ENCODE measurements around the gene ABHD3.
"Not testable (repeated sequence)": the region's sequence is repeated elsewhere in the genome, so short reads cannot be mapped to it uniquely, and the experiment has no call there.

The ABHD3 gene

GRCh38 chr18:21693322-21693721, 11.3 kb downstream of the ABHD3 start:
- Histone ChIP-seq H3K36me3 (ENCODE audit: control insufficient read depth, insufficient read depth, low read length) (peaks cover 2% of the 10 kb centered on the region), H3K4me1 (ENCODE audit: control insufficient read depth, insufficient read depth, low read length) (no peaks in the 10 kb centered on the region), H3K27me3 (ENCODE audit: control insufficient read depth, insufficient read depth, low read length) (no peaks in the 10 kb centered on the region), H3K9ac (ENCODE audit: low read length) (no peak overlapping the region), H3K4me3 (ENCODE audit: low read length) (no peak overlapping the region), H3K27ac (ENCODE audit: low read depth, low read length) (no peak overlapping the region)

GRCh38 chr18:21689736-21690135, 14.8 kb downstream of the ABHD3 start:
- no peak overlapping the region for H3K9ac ChIP-seq (ENCODE audit: low read length)
- no peak overlapping the region for H3K27ac ChIP-seq (ENCODE audit: low read depth, low read length)
- H3K36me3 ChIP-seq (ENCODE audit: control insufficient read depth, insufficient read depth, low read length): peaks cover 2% of the 10 kb centered on the region
- no peak overlapping the region for H3K4me3 ChIP-seq (ENCODE audit: low read length)
- no peaks in the 10 kb centered on the region for H3K27me3 ChIP-seq (ENCODE audit: control insufficient read depth, insufficient read depth, low read length)
- H3K4me1 ChIP-seq (ENCODE audit: control insufficient read depth, insufficient read depth, low read length): no peaks in the 10 kb centered on the region

- Histone ChIP-seq H3K4me1 (ENCODE audit: control insufficient read depth, insufficient read depth, low read length) (no peaks in the 10 kb centered on the region), H3K9ac (ENCODE audit: low read length) (no peak overlapping the region), H3K27me3 (ENCODE audit: control insufficient read depth, insufficient read depth, low read length) (no peaks in the 10 kb centered on the region), H3K36me3 (ENCODE audit: control insufficient read depth, insufficient read depth, low read length) (no peaks in the 10 kb centered on the region), H3K4me3 (ENCODE audit: low read length) (no peak overlapping the region), H3K27ac (ENCODE audit: low read depth, low read length) (no peak overlapping the region)
These were observed 18.1 kb downstream of the ABHD3 start for GRCh38 chr18:21686282-21687105.

DNA sequence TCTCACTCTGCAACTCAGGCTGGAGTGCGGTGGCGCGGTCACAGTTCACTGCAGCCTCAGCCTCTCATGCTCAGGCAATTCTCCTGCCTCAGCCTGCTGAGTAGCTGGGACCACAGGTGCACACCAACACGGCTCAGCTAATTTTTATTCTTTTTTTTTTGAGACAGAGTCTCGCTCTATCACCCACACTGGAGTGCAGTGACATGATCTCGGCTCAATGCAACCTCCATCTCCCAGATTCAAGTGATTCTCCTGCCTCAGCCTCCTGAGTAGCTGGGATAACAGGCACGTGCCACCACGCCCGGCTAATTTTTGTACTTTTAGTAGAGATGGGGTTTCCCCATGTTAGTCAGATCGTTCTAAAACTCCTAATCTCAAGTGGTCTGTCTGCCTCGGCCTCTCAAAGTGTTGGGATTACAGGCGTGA, 19.0 kb downstream of the ABHD3 start:
- not testable (repeated sequence) for H3K9ac ChIP-seq (ENCODE audit: low read length); H3K36me3 ChIP-seq (ENCODE audit: control insufficient read depth, insufficient read depth, low read length); H3K27me3 ChIP-seq (ENCODE audit: control insufficient read depth, insufficient read depth, low read length); H3K4me3 ChIP-seq (ENCODE audit: low read length); H3K4me1 ChIP-seq (ENCODE audit: control insufficient read depth, insufficient read depth, low read length); H3K27ac ChIP-seq (ENCODE audit: low read depth, low read length)

DNA sequence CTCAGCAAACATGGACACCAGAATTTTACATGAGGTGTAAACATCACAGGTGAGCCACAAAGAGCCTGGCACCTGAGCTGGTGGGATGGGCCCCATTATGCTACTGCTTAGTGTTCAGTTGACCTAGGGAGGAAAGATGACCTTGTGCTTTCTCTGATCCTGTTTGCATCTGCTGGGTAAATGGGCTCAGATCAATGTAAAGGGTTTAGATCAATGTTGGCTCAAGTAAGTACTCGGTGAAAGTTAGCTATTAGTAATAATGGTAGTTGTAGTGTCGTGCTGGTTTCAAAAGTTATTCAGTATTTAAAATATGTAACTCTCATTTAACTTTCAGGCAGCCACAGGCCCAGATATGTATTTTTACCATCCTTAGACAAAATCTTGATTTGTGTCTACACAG, 19.8 kb downstream of the ABHD3 start:
- Histone ChIP-seq H3K4me1 (ENCODE audit: control insufficient read depth, insufficient read depth, low read length) (no peaks in the 10 kb centered on the region), H3K27ac (ENCODE audit: low read depth, low read length) (no peak overlapping the region), H3K9ac (ENCODE audit: low read length) (no peak overlapping the region), H3K36me3 (ENCODE audit: control insufficient read depth, insufficient read depth, low read length) (no peaks in the 10 kb centered on the region), H3K4me3 (ENCODE audit: low read length) (no peak overlapping the region), H3K27me3 (ENCODE audit: control insufficient read depth, insufficient read depth, low read length) (no peaks in the 10 kb centered on the region)

DNA sequence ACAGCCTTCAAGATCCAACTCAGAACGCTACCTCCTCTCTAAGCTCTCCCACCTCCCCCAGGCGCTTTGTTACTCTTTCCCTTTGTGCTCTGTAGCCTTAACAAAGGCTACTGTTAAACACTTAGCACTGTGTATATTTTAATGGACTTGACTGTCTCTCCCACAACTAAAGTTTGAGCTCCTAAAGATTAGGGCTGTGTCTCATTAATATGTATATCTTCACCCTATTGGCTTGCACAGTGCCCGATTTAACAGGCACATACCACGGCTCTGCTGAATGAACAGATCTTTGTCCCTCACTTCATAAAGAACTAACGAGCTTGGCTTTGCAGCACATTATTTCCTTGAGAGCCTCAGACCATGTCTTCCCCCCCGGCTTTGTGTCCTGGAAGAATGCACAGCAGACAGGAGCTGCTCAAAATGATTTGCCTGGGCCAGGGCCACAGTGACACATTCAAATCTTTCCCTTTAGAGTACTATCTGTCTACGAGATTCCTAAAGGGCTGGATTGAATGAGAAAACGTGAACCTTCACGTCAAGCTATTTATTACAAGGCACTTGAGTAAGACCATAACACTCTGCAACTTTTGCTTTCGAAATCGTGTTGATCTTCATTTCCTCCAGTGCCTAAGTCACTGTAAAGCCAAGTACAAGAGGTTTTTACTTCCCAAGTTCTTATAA, 22.1 kb downstream of the ABHD3 start:
- Histone ChIP-seq H3K27me3 (ENCODE audit: control insufficient read depth, insufficient read depth, low read length) (no peaks in the 10 kb centered on the region), H3K27ac (ENCODE audit: low read depth, low read length) (peak overlapping the region; percentile 72), H3K36me3 (ENCODE audit: control insufficient read depth, insufficient read depth, low read length) (no peaks in the 10 kb centered on the region), H3K4me3 (ENCODE audit: low read length) (peak overlapping the region; percentile 54), H3K9ac (ENCODE audit: low read length) (no peak overlapping the region), H3K4me1 (ENCODE audit: control insufficient read depth, insufficient read depth, low read length) (no peaks in the 10 kb centered on the region)

- Histone ChIP-seq H3K27me3 (ENCODE audit: control insufficient read depth, insufficient read depth, low read length) (no peaks in the 10 kb centered on the region), H3K36me3 (ENCODE audit: control insufficient read depth, insufficient read depth, low read length) (no peaks in the 10 kb centered on the region), H3K4me1 (ENCODE audit: control insufficient read depth, insufficient read depth, low read length) (no peaks in the 10 kb centered on the region), H3K27ac (ENCODE audit: low read depth, low read length) (no peak overlapping the region), H3K4me3 (ENCODE audit: low read length) (no peak overlapping the region), H3K9ac (ENCODE audit: low read length) (no peak overlapping the region)
These were observed 24.4 kb downstream of the ABHD3 start for GRCh38 chr18:21680161-21680560.

DNA sequence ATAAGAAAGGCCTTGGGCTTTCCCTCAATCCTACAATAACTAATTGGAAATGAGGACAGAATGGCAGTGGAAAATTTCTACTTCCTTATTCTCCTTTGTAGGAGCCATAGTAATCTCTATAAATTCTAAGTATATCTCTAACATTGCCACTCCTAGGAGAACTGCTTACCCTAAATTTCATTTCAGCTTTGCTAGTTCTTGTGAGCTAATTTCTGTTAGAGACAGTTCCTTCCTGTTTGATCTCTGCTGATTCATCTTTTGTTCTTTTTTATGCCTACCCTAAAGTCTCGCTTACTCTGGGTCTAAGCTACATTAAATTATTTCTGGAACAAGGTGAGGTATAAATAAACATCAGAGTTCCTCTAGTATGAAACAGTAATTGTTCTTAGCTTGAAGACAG, 25.7 kb downstream of the ABHD3 start:
- Histone ChIP-seq H3K4me1 (ENCODE audit: control insufficient read depth, insufficient read depth, low read length) (no peaks in the 10 kb centered on the region), H3K27me3 (ENCODE audit: control insufficient read depth, insufficient read depth, low read length) (no peaks in the 10 kb centered on the region), H3K36me3 (ENCODE audit: control insufficient read depth, insufficient read depth, low read length) (no peaks in the 10 kb centered on the region), H3K9ac (ENCODE audit: low read length) (no peak overlapping the region), H3K27ac (ENCODE audit: low read depth, low read length) (no peak overlapping the region), H3K4me3 (ENCODE audit: low read length) (no peak overlapping the region)

DNA sequence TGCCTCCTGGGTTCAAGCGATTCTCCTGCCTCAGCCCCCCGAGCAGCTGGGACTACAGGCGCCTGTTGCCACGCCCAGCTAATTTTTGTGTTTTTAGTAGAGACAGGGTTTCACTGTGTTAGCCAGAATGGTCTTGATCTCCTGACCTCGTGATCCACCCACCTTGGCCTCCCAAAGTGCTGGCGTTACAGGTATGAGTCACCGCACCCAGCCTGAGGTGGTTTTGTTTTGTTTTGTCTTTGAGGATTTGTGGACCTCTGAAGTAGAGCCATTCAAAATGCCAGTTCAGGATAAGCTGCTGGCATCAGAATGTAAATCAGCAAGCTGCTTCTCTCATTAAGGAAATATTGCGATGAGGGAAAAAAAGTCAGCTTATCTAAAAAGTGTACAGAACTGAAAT, 29.2 kb downstream of the ABHD3 start:
- H3K36me3 ChIP-seq (ENCODE audit: control insufficient read depth, insufficient read depth, low read length); H3K4me1 ChIP-seq (ENCODE audit: control insufficient read depth, insufficient read depth, low read length); H3K27me3 ChIP-seq (ENCODE audit: control insufficient read depth, insufficient read depth, low read length); H3K9ac ChIP-seq (ENCODE audit: low read length); H3K4me3 ChIP-seq (ENCODE audit: low read length); H3K27ac ChIP-seq (ENCODE audit: low read depth, low read length): not testable (repeated sequence)

GRCh38 chr18:21672521-21673267, 31.9 kb downstream of the ABHD3 start:
- Histone ChIP-seq H3K4me3 (ENCODE audit: low read length) (no peak overlapping the region), H3K27me3 (ENCODE audit: control insufficient read depth, insufficient read depth, low read length) (no peaks in the 10 kb centered on the region), H3K36me3 (ENCODE audit: control insufficient read depth, insufficient read depth, low read length) (no peaks in the 10 kb centered on the region), H3K9ac (ENCODE audit: low read length) (no peak overlapping the region), H3K4me1 (ENCODE audit: control insufficient read depth, insufficient read depth, low read length) (no peaks in the 10 kb centered on the region), H3K27ac (ENCODE audit: low read depth, low read length) (no peak overlapping the region)

DNA sequence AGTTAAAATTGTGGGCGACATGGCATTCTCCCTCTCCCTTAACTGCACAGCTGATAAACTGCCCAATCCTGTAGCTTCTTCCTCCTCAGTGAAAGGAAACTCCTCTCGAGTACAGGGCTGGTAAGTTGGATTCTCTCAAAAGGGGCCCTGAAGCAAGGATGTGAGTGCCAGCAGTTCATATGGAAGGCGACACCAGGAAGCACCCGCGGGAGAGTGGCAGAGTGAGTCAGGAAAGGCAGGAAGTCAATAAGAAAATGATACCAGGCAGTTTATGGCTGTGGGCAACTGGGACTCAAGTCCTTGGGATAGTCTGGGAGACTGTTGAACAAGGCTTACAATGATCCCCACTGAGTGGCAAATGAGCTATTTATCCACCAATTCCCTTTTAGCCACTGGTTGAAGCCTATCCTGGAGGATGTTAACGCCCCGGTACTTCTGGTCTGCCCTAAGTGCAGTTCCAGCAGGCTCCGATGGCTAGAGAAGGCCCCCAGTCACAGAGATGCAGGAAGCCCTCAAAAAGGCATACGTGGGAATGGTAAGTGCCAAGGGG, 34.8 kb downstream of the ABHD3 start:
- Histone ChIP-seq H3K4me3 (ENCODE audit: low read length) (no peak overlapping the region), H3K27me3 (ENCODE audit: control insufficient read depth, insufficient read depth, low read length) (no peaks in the 10 kb centered on the region), H3K4me1 (ENCODE audit: control insufficient read depth, insufficient read depth, low read length) (no peaks in the 10 kb centered on the region), H3K36me3 (ENCODE audit: control insufficient read depth, insufficient read depth, low read length) (no peaks in the 10 kb centered on the region), H3K27ac (ENCODE audit: low read depth, low read length) (no peak overlapping the region), H3K9ac (ENCODE audit: low read length) (no peak overlapping the region)

GRCh38 chr18:21664069-21664468, 40.5 kb downstream of the ABHD3 start:
- H3K27me3 ChIP-seq (ENCODE audit: control insufficient read depth, insufficient read depth, low read length): no peaks in the 10 kb centered on the region
- no peak overlapping the region for H3K27ac ChIP-seq (ENCODE audit: low read depth, low read length)
- no peak overlapping the region for H3K4me3 ChIP-seq (ENCODE audit: low read length)
- H3K4me1 ChIP-seq (ENCODE audit: control insufficient read depth, insufficient read depth, low read length): no peaks in the 10 kb centered on the region
- H3K9ac ChIP-seq (ENCODE audit: low read length): no peak overlapping the region
- no peaks in the 10 kb centered on the region for H3K36me3 ChIP-seq (ENCODE audit: control insufficient read depth, insufficient read depth, low read length)
